Kidney glomerular epithelial cell (primary cell): Measurements from ENCODE around the gene KLHL40.

Experiments
- DNase-seq: peaks from one replicate; lab custom pipeline; 2025; lab: John Stamatoyannopoulos, UW

Gene KLHL40

GRCh38 chr3:42690191-42690590, 4.9 kb downstream of the KLHL40 start:
- DNase-seq = no peak

- no peak for DNase-seq
Measured at GRCh38 chr3:42690766-42691680, 5.7 kb downstream of the KLHL40 start.

GRCh38 chr3:42691816-42692666, 6.7 kb downstream of the KLHL40 start:
- DNase-seq = no peak

GRCh38 chr3:42692667-42693529, 7.6 kb downstream of the KLHL40 start:
- no peak for DNase-seq

- no peak for DNase-seq
Measured at GRCh38 chr3:42693530-42693930, 8.2 kb downstream of the KLHL40 start.

- DNase-seq = no peak
Measured at GRCh38 chr3:42694366-42694765, 9.0 kb downstream of the KLHL40 start.

- no peak for DNase-seq
Measured at GRCh38 chr3:42696356-42697288, 11.3 kb downstream of the KLHL40 start.

- no peak for DNase-seq
Measured at GRCh38 chr3:42697289-42698051, 12.1 kb downstream of the KLHL40 start.

- no peak for DNase-seq
Measured at GRCh38 chr3:42698216-42698910, 13.0 kb downstream of the KLHL40 start.

- no peak for DNase-seq
Measured at GRCh38 chr3:42698911-42699230, 13.5 kb downstream of the KLHL40 start.

GRCh38 chr3:42699511-42699971, 14.2 kb downstream of the KLHL40 start:
- DNase-seq = no peak

- DNase-seq = no peak
Measured at GRCh38 chr3:42700366-42701288, 15.3 kb downstream of the KLHL40 start.

GRCh38 chr3:42701371-42702065, 16.2 kb downstream of the KLHL40 start:
- no peak for DNase-seq

- DNase-seq = no peak
Measured at GRCh38 chr3:42702066-42702951, 17.0 kb downstream of the KLHL40 start, which contains the start of gene HHATL. HHATL (minus strand) TSS chr3:42702798; CDS start chr3:42700826, 1,972 bp downstream.

- DNase-seq = no peak
Measured at GRCh38 chr3:42702982-42703694, 17.8 kb downstream of the KLHL40 start.

GRCh38 chr3:42703695-42704025, 18.3 kb downstream of the KLHL40 start:
- no peak for DNase-seq
